HG02981 (cell line): ENCODE measurements around the gene GANC.

Experiments
- ATAC-seq: cut with Tn5 transposase; IDR thresholded peaks from one replicate; pipeline ENCODE4 v1.9.1; 2021; ENCODE audit warnings: mild to moderate bottlenecking, moderate library complexity; ENCODE audit not compliant: unreplicated experiment

The GANC gene

GRCh38 chr15:42375252-42375651 lies 102.3 kb downstream of the GANC start:
- no peak for ATAC-seq

- no peak for ATAC-seq
Measured at GRCh38 chr15:42375941-42376340, 102.9 kb downstream of the GANC start.

- no peak for ATAC-seq
Measured at GRCh38 chr15:42378011-42378410, 105.0 kb downstream of the GANC start.

- no peak for ATAC-seq
Measured at GRCh38 chr15:42384597-42384996, 111.6 kb downstream of the GANC start.

GRCh38 chr15:42385206-42385979 lies 112.4 kb downstream of the GANC start:
- no peak for ATAC-seq

GRCh38 chr15:42385980-42386700 lies 113.1 kb downstream of the GANC start:
- ATAC-seq = no peak

- ATAC-seq = no peak
Measured at GRCh38 chr15:42387603-42388002, 114.6 kb downstream of the GANC start.

GRCh38 chr15:42392309-42393024 lies 119.5 kb downstream of the GANC start:
- ATAC-seq = no peak

GRCh38 chr15:42394106-42394505 lies 121.1 kb downstream of the GANC start:
- ATAC-seq = no peak

- ATAC-seq = no peak
Measured at GRCh38 chr15:42395838-42396237, 122.8 kb downstream of the GANC start.

GRCh38 chr15:42401544-42402454 lies 128.8 kb downstream of the GANC start:
- ATAC-seq = no peak

GRCh38 chr15:42402455-42403205 lies 129.6 kb downstream of the GANC start:
- ATAC-seq = no peak

- no peak for ATAC-seq
Measured at GRCh38 chr15:42403389-42403788, 130.4 kb downstream of the GANC start.

- ATAC-seq = no peak
Measured at GRCh38 chr15:42404461-42405235, 131.6 kb downstream of the GANC start.

GRCh38 chr15:42405863-42406482 lies 133.0 kb downstream of the GANC start:
- no peak for ATAC-seq
